ENCODE measurements around the gene BRAT1.

BRAT1 gene

GRCh38 chr7:2522780-2523433 lies 32.4 kb downstream of the BRAT1 start:
- DNase-seq, result no peak

- peak; percentile 19 for DNase-seq
Measured at GRCh38 chr7:2521952-2522591, 33.3 kb downstream of the BRAT1 start.

DNA sequence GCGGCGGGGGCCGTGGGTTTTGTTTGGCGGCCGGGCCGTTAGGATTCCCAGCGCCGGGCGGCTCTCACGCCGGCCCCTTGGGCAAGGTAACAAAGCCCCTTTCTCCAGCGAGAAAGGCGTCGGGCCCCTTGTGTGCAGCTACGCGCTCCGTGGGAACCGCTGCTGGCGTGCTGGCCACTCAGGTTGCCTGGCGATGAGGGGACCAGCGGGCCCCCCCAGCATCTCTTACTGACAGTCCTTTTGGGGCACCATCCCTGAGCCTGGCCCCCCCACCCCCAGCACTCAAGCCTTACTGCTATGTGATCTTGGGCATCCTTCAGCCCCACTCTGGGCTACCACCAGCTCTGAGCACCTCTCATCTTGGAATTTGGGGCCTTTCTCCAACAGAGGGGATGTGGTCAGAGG lies 34.0 kb downstream of the BRAT1 start:
- no peak for DNase-seq

GRCh38 chr7:2520761-2521290 lies 34.5 kb downstream of the BRAT1 start:
- DNase-seq, result no peak

- peak; percentile 1 for DNase-seq
Measured at GRCh38 chr7:2520131-2520760, 35.1 kb downstream of the BRAT1 start.

- peak; percentile 85 for DNase-seq
Measured at GRCh38 chr7:2519119-2519930, 36.0 kb downstream of the BRAT1 start, which contains the start of gene LFNG. Gene LFNG (plus strand): TSS chr7:2519774. CDS start chr7:2519862, 88 bp downstream.

- DNase-seq, result no peak
Measured at GRCh38 chr7:2518737-2519118, 36.6 kb downstream of the BRAT1 start.

DNA sequence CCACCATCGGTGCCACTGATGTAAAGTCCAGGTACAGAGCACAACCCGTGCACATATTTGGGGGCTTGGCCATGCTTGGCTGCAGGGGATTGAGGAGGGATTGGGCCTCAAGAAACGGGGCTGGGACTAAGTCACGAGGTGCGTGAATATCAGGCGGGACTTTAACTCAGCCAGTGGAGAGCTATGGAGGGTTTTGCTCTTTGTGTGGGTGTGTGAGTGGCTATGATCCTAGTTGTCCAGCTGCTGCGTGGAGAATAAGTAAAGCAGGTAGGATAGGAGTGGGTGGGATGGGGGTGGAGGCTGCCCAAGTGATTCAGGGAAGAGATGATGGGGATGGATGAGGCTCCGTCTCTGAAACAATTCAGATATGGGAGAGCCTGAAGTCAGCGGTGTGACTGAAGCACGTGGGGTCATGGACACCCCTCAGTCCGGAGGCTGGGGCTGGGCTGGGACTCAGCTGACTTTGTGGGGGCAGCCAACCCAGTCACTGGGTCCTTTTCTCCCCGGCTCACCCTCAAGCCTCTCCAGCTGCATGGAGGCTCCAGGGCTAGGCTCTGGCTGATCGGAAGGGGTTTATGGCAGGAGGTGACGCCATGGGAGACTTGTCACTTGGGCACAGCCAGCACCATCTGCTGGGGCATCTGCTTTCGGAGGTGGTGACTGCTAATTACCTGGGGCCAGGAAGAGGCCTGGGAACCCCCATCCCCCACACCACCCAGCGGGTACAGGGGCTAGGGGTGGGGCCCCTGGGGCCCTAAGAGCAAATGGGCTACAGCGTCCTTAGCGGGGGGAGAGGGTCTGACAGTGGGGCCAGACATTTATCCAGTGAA lies 37.4 kb downstream of the BRAT1 start:
- DNase-seq, result no peak

DNA sequence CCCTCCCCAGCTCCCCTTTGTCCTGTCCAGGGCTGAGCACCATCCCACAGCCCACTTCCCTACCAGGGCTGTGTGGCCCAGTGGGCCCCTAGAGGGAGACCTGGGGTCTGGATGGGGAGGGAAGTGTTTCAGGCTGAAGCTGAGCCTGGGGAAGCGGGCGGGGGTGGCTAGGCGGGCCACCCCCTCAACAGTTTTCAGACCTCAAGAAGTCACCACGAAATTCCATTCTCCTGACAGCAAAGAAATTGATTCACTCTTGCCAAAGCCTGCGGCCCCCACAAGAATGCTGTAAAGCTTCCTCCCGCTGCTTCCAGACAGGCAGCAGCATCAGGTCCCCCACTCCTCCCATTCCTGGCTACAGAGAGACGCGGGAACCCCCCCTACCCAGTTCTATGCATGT lies 38.3 kb downstream of the BRAT1 start:
- DNase-seq, result no peak

- no peak for DNase-seq
Measured at GRCh38 chr7:2516194-2516555, 39.1 kb downstream of the BRAT1 start.

DNA sequence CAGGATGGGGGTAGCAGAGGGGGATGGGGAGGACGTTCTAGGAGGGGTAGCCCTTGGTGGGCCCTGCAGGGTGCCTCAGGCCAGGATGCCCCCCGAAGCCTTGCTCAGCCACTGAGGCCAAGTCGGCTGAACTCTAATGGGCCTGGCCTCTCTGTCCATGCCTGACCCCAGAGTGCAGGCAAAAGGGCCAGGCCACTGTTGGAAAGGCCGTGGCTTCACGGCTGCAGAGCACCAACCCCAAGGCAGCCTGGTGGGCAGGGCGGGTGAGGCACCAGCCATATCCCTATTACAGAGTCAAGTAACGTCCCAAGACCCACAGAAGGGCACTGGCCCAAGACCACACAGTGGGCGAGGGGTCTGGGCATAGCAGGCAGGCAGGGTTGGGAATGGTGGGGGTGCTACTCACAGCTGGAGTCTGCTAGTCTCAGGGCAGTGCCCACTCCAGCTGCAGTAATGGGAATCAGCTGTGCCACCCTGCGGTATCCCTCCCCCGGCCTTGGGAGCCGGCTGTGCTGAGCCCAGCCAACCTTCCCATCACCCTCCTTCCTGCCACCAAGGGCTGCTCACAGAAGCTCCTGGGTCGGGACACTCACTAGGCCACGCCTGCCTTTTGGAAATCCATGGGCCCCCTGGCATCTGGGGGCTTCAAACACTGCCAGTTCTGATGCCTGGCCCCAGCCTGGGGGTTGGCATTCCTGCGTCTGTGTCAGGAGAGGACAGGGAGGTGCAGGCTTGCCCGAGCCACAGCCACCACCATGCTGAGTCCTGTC lies 39.7 kb downstream of the BRAT1 start:
- DNase-seq, result no peak

GRCh38 chr7:2514473-2515423 lies 40.6 kb downstream of the BRAT1 start:
- DNase-seq, result no peak

GRCh38 chr7:2513702-2514101 lies 41.6 kb downstream of the BRAT1 start:
- no peak for DNase-seq

- DNase-seq, result no peak
Measured at GRCh38 chr7:2512713-2513112, 42.6 kb downstream of the BRAT1 start.

DNA sequence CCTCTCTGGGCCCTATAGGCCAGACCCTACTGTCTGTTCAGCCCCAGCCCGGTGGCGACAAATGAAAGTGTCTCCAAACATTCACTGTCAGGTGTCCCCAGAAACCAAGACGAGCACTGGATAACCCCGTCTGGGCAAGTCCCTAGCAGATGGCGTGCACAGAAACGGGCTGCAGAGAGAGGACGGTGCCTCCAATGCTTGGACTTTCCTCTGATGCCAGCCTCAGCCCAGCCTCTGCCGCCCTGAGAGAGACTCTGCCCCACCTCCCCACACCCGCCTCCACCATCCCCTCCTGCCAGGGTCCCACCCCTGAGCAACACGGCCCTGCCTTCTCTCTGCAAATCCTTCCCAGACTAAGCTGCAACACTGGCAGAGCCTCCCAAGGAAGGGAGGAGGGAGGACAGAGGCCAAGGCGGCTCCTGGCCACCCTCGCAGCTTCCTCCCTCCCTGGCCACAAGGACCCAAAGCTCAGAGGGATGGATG lies 43.1 kb downstream of the BRAT1 start:
- no peak for DNase-seq

GRCh38 chr7:2511769-2512168 lies 43.6 kb downstream of the BRAT1 start:
- no peak for DNase-seq

DNA sequence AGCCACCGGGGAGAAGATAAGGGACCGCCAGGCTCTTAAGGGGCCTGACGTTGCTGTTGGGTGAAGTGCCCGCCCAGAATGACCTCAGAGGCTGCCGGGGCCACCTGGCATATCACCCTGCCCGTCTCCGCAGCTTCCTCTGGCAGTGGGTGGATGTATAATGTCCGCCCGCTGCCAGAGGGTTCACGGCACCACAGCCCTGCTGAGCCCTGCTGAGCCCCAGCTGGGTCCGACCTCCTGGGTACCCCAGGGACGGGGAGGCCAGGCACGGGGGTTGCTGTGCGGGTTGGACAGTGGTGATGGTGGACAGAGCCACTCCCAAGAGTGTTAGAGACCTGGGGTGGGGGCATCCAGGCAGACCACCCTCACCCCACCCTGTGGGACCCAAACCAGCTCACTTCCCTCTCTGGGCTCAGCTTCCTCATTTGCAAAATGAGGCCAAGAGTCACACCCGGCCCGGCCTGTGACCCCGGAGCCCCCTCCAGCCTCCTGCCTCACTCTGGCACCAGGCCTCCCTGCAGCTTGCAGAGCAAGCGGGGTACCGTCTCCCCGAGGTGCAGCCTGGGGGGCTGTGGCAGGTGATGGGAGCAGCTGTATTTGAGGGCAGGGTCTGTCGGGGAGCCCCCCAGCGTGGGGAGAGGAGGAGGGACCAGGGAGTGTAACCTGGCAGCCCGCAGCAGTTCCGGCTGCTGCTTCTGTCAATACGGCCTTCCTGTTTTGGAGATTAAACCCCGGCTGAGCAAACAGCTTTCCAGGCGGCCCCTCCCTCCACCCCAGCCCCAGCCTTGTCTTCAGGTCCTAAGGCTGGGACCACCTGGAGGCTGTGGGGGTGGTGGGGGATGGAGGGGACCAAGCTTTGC lies 44.2 kb downstream of the BRAT1 start:
- DNase-seq, result peak; percentile 13

DNA sequence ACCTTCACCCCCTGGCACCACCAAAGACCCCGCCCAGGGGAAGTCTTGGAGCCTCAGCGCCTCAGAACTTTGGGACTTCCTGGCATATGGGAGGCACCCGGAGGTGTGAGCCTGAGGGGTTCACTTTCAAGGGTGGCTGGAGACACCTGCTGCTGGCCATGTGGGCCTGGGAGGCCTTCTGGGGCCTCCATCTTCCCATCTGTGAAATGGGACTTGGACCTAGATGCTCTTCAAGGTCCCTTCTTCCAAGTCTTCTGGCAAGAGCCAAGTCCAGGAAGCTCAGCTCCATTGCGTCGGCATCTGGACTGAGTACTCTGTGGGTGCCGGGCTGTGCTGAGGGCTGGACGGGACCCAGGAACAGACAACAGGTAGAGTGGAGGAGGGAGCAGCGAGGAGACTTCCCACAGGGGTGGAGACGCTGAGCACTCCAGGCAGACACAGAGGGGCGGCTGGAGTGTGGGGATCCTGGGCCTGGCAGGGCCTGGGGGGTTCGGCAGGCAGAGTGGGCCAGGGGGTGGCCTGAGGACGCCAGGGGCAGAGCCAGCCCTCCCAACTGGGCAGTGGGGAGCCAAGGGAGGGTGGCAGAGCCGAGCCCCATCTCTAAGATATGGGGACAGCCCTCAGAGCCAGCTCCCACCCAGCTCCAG lies 45.1 kb downstream of the BRAT1 start:
- DNase-seq, result no peak

All from OCI-M1 (cell line).